H1 (cell line): Measurements from ENCODE around the gene IVNS1ABP. TPM values are rescaled to one million over a fixed set of nuclear protein-coding genes. Genes with fewer than 3 reads are reported as not detected.

Source experiments
- CTCF ChIA-PET: fragments of 300-600 bp; sonication (Branson Sonifier 250); formaldehyde crosslinking; loops from one replicate; lab custom pipeline; 2021; ENCODE audit not compliant: partially characterized antibody; lab: Charles Lee
- POLR2A ChIA-PET: fragments of 300-600 bp; sonication (Branson Sonifier 250); formaldehyde crosslinking; loops from one replicate; lab custom pipeline; 2021; ENCODE audit warnings: inconsistent platforms; ENCODE audit not compliant: partially characterized antibody; lab: Charles Lee
- DNase-seq, 2 experiments: peaks; one replicate each; pipeline versions ENCODE4 v3.0.0 to v3.0.0-alpha.2; 2010 to 2022; ENCODE audit warnings: low spot score in 2 of 2, low read depth in 1 of 2, mixed read lengths in 1 of 2
- FAIRE-seq: peaks from 2 replicates; lab custom pipeline; 2011; peaks lifted over from hg19 to GRCh38; lab: Jason Lieb, UNC
- H2AFZ ChIP-seq: 2 replicates; pipeline ENCODE4 v1.8.1; 2012; ENCODE audit warnings: low read length, inconsistent platforms
- H2AK5ac ChIP-seq: 2 replicates; pipeline ENCODE4 v1.6.1; 2013; ENCODE audit warnings: low read depth, low read length
- H2BK120ac ChIP-seq: replicated peaks from 2 replicates; pipeline ENCODE3; 2013; ENCODE audit warnings: low read depth, low read length, inconsistent platforms
- H2BK12ac ChIP-seq: 2 replicates; pipeline ENCODE4 v1.6.1; 2013; ENCODE audit warnings: low read depth, low read length
- H2BK15ac ChIP-seq: 2 replicates; pipeline ENCODE4 v1.6.1; 2013; ENCODE audit warnings: low read length
- H2BK20ac ChIP-seq: 2 replicates; pipeline ENCODE4 v1.6.1; 2013; ENCODE audit warnings: low read length
- H2BK5ac ChIP-seq: 2 replicates; pipeline ENCODE4 v1.6.1; 2013; ENCODE audit warnings: low read depth, low read length
- H3K14ac ChIP-seq: 2 replicates; pipeline ENCODE4 v1.6.1; 2013; ENCODE audit warnings: inconsistent platforms; ENCODE audit not compliant: insufficient read length
- H3K18ac ChIP-seq: 2 replicates; pipeline ENCODE4 v1.6.1; 2013; ENCODE audit warnings: low read length; ENCODE audit errors: extremely low read depth
- H3K23ac ChIP-seq: 2 replicates; pipeline ENCODE4 v1.6.1; 2013; ENCODE audit warnings: inconsistent platforms; ENCODE audit not compliant: insufficient read length
- H3K23me2 ChIP-seq: 2 replicates; pipeline ENCODE4 v1.6.1; 2013; ENCODE audit warnings: low read depth, low read length
- H3K27ac ChIP-seq: 2 replicates; pipeline ENCODE4 v1.6.1; 2011; ENCODE audit warnings: low read depth, low read length, inconsistent platforms
- H3K27me3 ChIP-seq, 4 experiments: replicated peaks in 1 of 4; 1 replicate in 1 of 4; 2 replicates in 3 of 4; pipeline versions ENCODE4 v1.6.1 to v1.8.1; 2011 to 2013; ENCODE audit warnings: low read length in 3 of 4, mild to moderate bottlenecking in 3 of 4, inconsistent platforms in 2 of 4, mixed read lengths in 2 of 4, moderate library complexity in 1 of 4; ENCODE audit not compliant: control insufficient read depth in 3 of 4, insufficient read depth in 3 of 4; ENCODE audit errors: extremely low read depth in 1 of 4
- H3K36me3 ChIP-seq, 4 experiments: 2 replicates each; pipeline versions ENCODE4 v1.6.1 to v1.8.1; 2011 to 2013; ENCODE audit warnings: mild to moderate bottlenecking in 4 of 4, low read length in 3 of 4, moderate library complexity in 2 of 4, control low read depth in 1 of 4, inconsistent platforms in 1 of 4; ENCODE audit not compliant: insufficient read depth in 4 of 4, control insufficient read depth in 2 of 4
- H3K4ac ChIP-seq: replicated peaks from 2 replicates; pipeline ENCODE3; 2013; ENCODE audit warnings: low read length, low read depth, mixed read lengths, inconsistent platforms; ENCODE audit not compliant: insufficient read length
- H3K4me1 ChIP-seq, 4 experiments: replicated peaks in 1 of 4; 1 replicate in 1 of 4; 2 replicates in 3 of 4; pipeline versions ENCODE4 v1.6.1 to v1.8.1; 2011 to 2013; ENCODE audit warnings: low read length in 3 of 4, inconsistent platforms in 2 of 4, mixed read lengths in 1 of 4; ENCODE audit not compliant: insufficient read depth in 4 of 4, control insufficient read depth in 3 of 4
- H3K4me2 ChIP-seq, 2 experiments: 2 replicates each; pipeline versions ENCODE4 v1.6.1 to v1.8.1; 2011 to 2013; ENCODE audit warnings: low read depth in 2 of 2, low read length in 2 of 2, control low read depth in 1 of 2, inconsistent platforms in 1 of 2, mild to moderate bottlenecking in 1 of 2; ENCODE audit not compliant: insufficient read depth in 1 of 2
- H3K4me3 ChIP-seq, 4 experiments: fragments of 200-600, 300-600 bp in 1 of 4; sonication (generic), shearing (Covaris generic), sonication (Bioruptor Twin) in 1 of 4; 2 replicates each; pipeline versions ENCODE4 v1.5.1 to v1.8.1; 2011 to 2016; ENCODE audit warnings: low read length in 4 of 4, low read depth in 3 of 4, control low read depth in 2 of 4, inconsistent platforms in 2 of 4, mild to moderate bottlenecking in 2 of 4, mixed read lengths in 1 of 4, moderate library complexity in 1 of 4; ENCODE audit not compliant: insufficient read depth in 2 of 4; ENCODE audit errors: extremely low read depth in 1 of 4
- H3K56ac ChIP-seq: replicated peaks from 2 replicates; pipeline ENCODE3; 2013; ENCODE audit warnings: low read depth, mild to moderate bottlenecking, mixed read lengths, low read length, inconsistent platforms; ENCODE audit not compliant: insufficient read length
- H3K79me1 ChIP-seq: 2 replicates; pipeline ENCODE4 v1.6.1; 2013; ENCODE audit warnings: low read depth, low read length, control low read depth
- H3K79me2 ChIP-seq, 2 experiments: 2 replicates each; pipeline versions ENCODE4 v1.6.1 to v1.8.1; 2012 to 2013; ENCODE audit warnings: low read length in 2 of 2, mild to moderate bottlenecking in 2 of 2, inconsistent platforms in 1 of 2; ENCODE audit not compliant: insufficient read depth in 2 of 2, control insufficient read depth in 1 of 2
- H3K9ac ChIP-seq, 4 experiments: replicated peaks in 1 of 4; 1 replicate in 1 of 4; 2 replicates in 3 of 4; pipeline versions ENCODE4 v1.6.1 to v1.8.1; 2011 to 2013; ENCODE audit warnings: low read depth in 3 of 4, low read length in 3 of 4, control low read depth in 2 of 4, mild to moderate bottlenecking in 2 of 4, moderate library complexity in 2 of 4, inconsistent platforms in 1 of 4; ENCODE audit errors: extremely low read depth in 1 of 4
- H3K9me3 ChIP-seq, 2 experiments: 2 replicates each; pipeline versions ENCODE4 v1.6.1 to v1.8.1; 2012 to 2013; ENCODE audit warnings: mild to moderate bottlenecking in 2 of 2, moderate library complexity in 2 of 2, control low read depth in 1 of 2, inconsistent platforms in 1 of 2, low read depth in 1 of 2, low read length in 1 of 2, mixed read lengths in 1 of 2; ENCODE audit not compliant: insufficient read depth in 2 of 2
- H4K20me1 ChIP-seq, 2 experiments: replicated peaks in 1 of 2; 2 replicates each; pipeline versions ENCODE3 to v1.8.1; 2011 to 2013; ENCODE audit warnings: inconsistent platforms in 2 of 2, low read length in 2 of 2, mild to moderate bottlenecking in 1 of 2; ENCODE audit not compliant: insufficient read depth in 2 of 2, control insufficient read depth in 1 of 2
- H4K5ac ChIP-seq: 2 replicates; pipeline ENCODE4 v1.6.1; 2013; ENCODE audit warnings: low read length, low read depth, mixed read lengths, inconsistent platforms; ENCODE audit not compliant: insufficient read length
- H4K8ac ChIP-seq: 2 replicates; pipeline ENCODE4 v1.8.0; 2013; ENCODE audit warnings: mild to moderate bottlenecking, moderate library complexity, low read length, inconsistent platforms; ENCODE audit not compliant: insufficient read depth; ENCODE audit errors: extremely low read depth
- H4K91ac ChIP-seq: replicated peaks from 2 replicates; pipeline ENCODE3; 2013; ENCODE audit warnings: low read length, mixed read lengths, inconsistent platforms; ENCODE audit not compliant: insufficient read length
- ATF2 ChIP-seq: IDR thresholded peaks from 2 replicates; pipeline ENCODE4 v1.6.1; 2012; ENCODE audit warnings: low read length, inconsistent platforms
- KDM1A ChIP-seq: fragments of 200-600, 300-600 bp; sonication (generic); IDR thresholded peaks from 2 replicates; pipeline ENCODE4 v1.7.1; 2016; ENCODE audit warnings: mild to moderate bottlenecking, low read length, borderline replicate concordance
- NANOG ChIP-seq: IDR thresholded peaks from 2 replicates; pipeline ENCODE4 v1.6.1; 2011; ENCODE audit warnings: low read length, low read depth, mild to moderate bottlenecking, inconsistent platforms; ENCODE audit not compliant: insufficient read depth, poor library complexity, severe bottlenecking
- PHF8 ChIP-seq: fragments of 200-600 bp; sonication (generic); conservative IDR thresholded peaks from 2 replicates; pipeline ENCODE4 v1.7.1; 2012; ENCODE audit warnings: low read depth, mild to moderate bottlenecking, inconsistent platforms, low read length, moderate library complexity
- RFX5 ChIP-seq: IDR thresholded peaks from 2 replicates; pipeline ENCODE4 v1.6.1; 2011; ENCODE audit warnings: low read depth, low read length, improper control_type of control experiment, borderline replicate concordance
- SAP30 ChIP-seq: fragments of 300-600 bp; sonication (generic); IDR thresholded peaks from 2 replicates; pipeline ENCODE4 v1.7.1; 2012; ENCODE audit warnings: low read length, moderate library complexity, mild to moderate bottlenecking, inconsistent platforms; ENCODE audit not compliant: insufficient read depth, insufficient replicate concordance
- SP1 ChIP-seq: IDR thresholded peaks from 2 replicates; pipeline ENCODE4 v1.6.1; 2011; ENCODE audit warnings: low read depth, low read length
- SUZ12 ChIP-seq: fragments of 200-600 bp; sonication (generic); IDR thresholded peaks from 2 replicates; pipeline ENCODE4 v1.6.1; 2012; ENCODE audit warnings: mild to moderate bottlenecking, inconsistent platforms, low read length, moderate library complexity, mixed read lengths
- polyA plus RNA-seq, 7 experiments: library from polyadenylated mRNA; depleted of rRNA in 3 of 7; stranded (reverse) in 5 of 7; unstranded in 2 of 7; fragments of >200 nt in 5 of 7; fragments of 200-250 nt in 2 of 7; gene quantifications; 1 replicate in 5 of 7; 2 replicates in 1 of 7; 4 replicates in 1 of 7; pipeline versions ENCODE4 v1.2.1 to v1.2.3, GENCODE V29; 2011 to 2013; ENCODE audit warnings: missing spikeins in 2 of 7, mixed read lengths in 2 of 7
- total RNA-seq: library from RNA; stranded (reverse); fragmentation: NEBNext Ultra II Directional; extraction: Animal tissue kit (Norgen Biotek cat#: 25700); gene quantifications from 2 replicates; pipeline ENCODE4 v1.2.1, GENCODE V29; 2021

IVNS1ABP gene
- total and polyA plus RNA-seq, 2 of the 8 experiments (the other 6 are each of a cell fraction or from before 2014, with no cell fraction given) = 65.9 to 189 TPM

- Histone ChIP-seq H4K91ac (no peak overlapping the region), H2AK5ac (no peak overlapping the region), H3K23me2 (no peaks in the 10 kb centered on the region), H3K23ac (no peak overlapping the region), H3K27ac (no peak overlapping the region), H3K56ac (no peak overlapping the region), H2AFZ (no peak overlapping the region), H3K14ac (no peak overlapping the region), H2BK5ac (no peak overlapping the region), H2BK20ac (no peak overlapping the region), H3K9me3 (no peaks in the 10 kb centered on the region), H4K5ac (no peak overlapping the region), H4K8ac (no peak overlapping the region), H3K79me2 (no peaks in the 10 kb centered on the region), H3K4me2 (no peak overlapping the region), H2BK15ac (no peak overlapping the region), H3K9ac (no peak overlapping the region), H2BK120ac (no peak overlapping the region), H2BK12ac (no peak overlapping the region), H4K20me1 (peaks cover 0 to 5% of the 10 kb centered on the region in 2 experiments), H3K79me1 (no peaks in the 10 kb centered on the region), H3K4me1 (no peaks in the 10 kb centered on the region), H3K27me3 (no peaks in the 10 kb centered on the region), H3K18ac (no peak overlapping the region), H3K36me3 (peaks cover 9 to 57% (median 37%) of the 10 kb centered on the region in 4 experiments), H3K4me3 (no peak overlapping the region), H3K4ac (no peak overlapping the region)
- POLR2A ChIA-PET = interaction anchor here (0.6 to 1.1 kb wide), 5 partner anchors 9 to 1057 kb away, joined by 3 to 6 read pairs (median 3); no protein-coding TSS in a partner anchor
- no peak for FAIRE-seq
- CTCF ChIA-PET = interaction anchor here (1.3 kb wide), 1 partner anchor 11 kb away, joined by 4 read pairs; no protein-coding TSS in a partner anchor
- TF ChIP-seq SUZ12 = no peak
- no peak for TF ChIP-seq ATF2
- TF ChIP-seq NANOG = no peak
- no peak for TF ChIP-seq PHF8
- TF ChIP-seq KDM1A = no peak
- no peak for TF ChIP-seq RFX5
- no peak for TF ChIP-seq SAP30
- no peak for TF ChIP-seq SP1
- no peak for DNase-seq
Observed at GRCh38 chr1:185295091-185295490, 22.0 kb downstream of the IVNS1ABP start.
